Measurements from ENCODE around the gene SYT3. TPM values are rescaled to one million over a fixed set of nuclear protein-coding genes. Genes with fewer than 3 reads are reported as not detected.

Gene SYT3
- total and polyA plus RNA-seq, 2 donors (not counting 3 experiments of a cell fraction or from before 2014, with no cell fraction given): 0.11 to 0.53 TPM

- ChIA-PET CTCF (no interaction called here), POLR2A (no interaction called here)
- Histone ChIP-seq H3K9me3 (replicated peaks; ENCODE audit: control insufficient read depth, insufficient read depth, low read length) (no peaks in the 10 kb centered on the region), H3K36me3 (ENCODE audit: control insufficient read depth in 2 of 2, extremely low read depth in 1 of 2, insufficient read depth in 2 of 2, low read length in 2 of 2) (no peaks in the 10 kb centered on the region), H3K27me3 (ENCODE audit: control insufficient read depth in 2 of 2, insufficient read depth in 2 of 2, low read length in 2 of 2) (peaks cover 16 to 24% of the 10 kb centered on the region in 2 experiments), H3K4me1 (ENCODE audit: control insufficient read depth, extremely low read depth, insufficient read depth, low read length) (no peaks in the 10 kb centered on the region), H3K27ac (ENCODE audit: insufficient read depth, low read depth, low read length) (no peak overlapping the region), H3K9ac (replicated peaks; ENCODE audit: extremely low read depth, insufficient read depth, low read length) (no peak overlapping the region), H3K4me2 (ENCODE audit: insufficient read depth, low read length) (no peak overlapping the region), H3K79me2 (ENCODE audit: control insufficient read depth, insufficient read depth, low read length) (no peaks in the 10 kb centered on the region), H2AFZ (ENCODE audit: low read depth, low read length) (no peak overlapping the region), H3K9me1 (replicated peaks; ENCODE audit: control insufficient read depth, extremely low read depth, insufficient read depth, low read length) (no peaks in the 10 kb centered on the region), H3K4me3 (replicated peaks in 1 of 3; ENCODE audit: insufficient read depth in 1 of 3, low read depth in 1 of 3, low read length in 3 of 3) (no peak overlapping the region), H4K20me1 (replicated peaks; ENCODE audit: control insufficient read depth, extremely low read depth, insufficient read depth, low read length) (no peaks in the 10 kb centered on the region)
- FAIRE-seq: no peak
- no peak for DNase-seq (ENCODE audit: low read depth, low spot score)
- no TSS peak for BruUV-seq (replicated peaks)
- dilution Hi-C loops (cut with MboI; ENCODE audit: extremely low pct_ligation_motif_present, low sequenced_read_pairs): no loop called here
- TF ChIP-seq POLR2AphosphoS5 (IDR thresholded peaks at IDR 0.05; ENCODE audit: insufficient read depth, low read depth, low read length): no peak
- TF ChIP-seq MYC (IDR thresholded peaks at IDR 0.05; ENCODE audit: low read depth, low read length): no peak
- TF ChIP-seq GATA2 (IDR thresholded peaks at IDR 0.05; ENCODE audit: insufficient read depth, insufficient read length, low read depth, low read length): no peak
- TF ChIP-seq MAX (IDR thresholded peaks at IDR 0.05; ENCODE audit: insufficient read depth, insufficient read length): no peak
- no peak for TF ChIP-seq POLR2A (IDR thresholded peaks at IDR 0.05; ENCODE audit: low read depth, low read length)
- TF ChIP-seq FOS (IDR thresholded peaks at IDR 0.05; ENCODE audit: borderline replicate concordance, insufficient read depth, low read length): no peak
- TF ChIP-seq EZH2 (IDR thresholded peaks at IDR 0.05; ENCODE audit: borderline replicate concordance, low read depth, low read length, severe bottlenecking): no peak
- TF ChIP-seq JUN (IDR thresholded peaks at IDR 0.05; ENCODE audit: borderline replicate concordance, insufficient read depth, insufficient read length, low read depth): no peak
- TF ChIP-seq CTCF (IDR thresholded peaks at IDR 0.05; ENCODE audit: extremely low read depth in 1 of 2, insufficient read depth in 1 of 2, low read depth in 1 of 2, low read length in 2 of 2): no peak
- intact Hi-C loops (cut with micrococcal nuclease): no loop called here
Observed at GRCh38 chr19:50688766-50689165, 49.1 kb upstream of the SYT3 start.
